NCI-H82 treated with DMSO at 0.1 percent for 48 hours (cell line): ENCODE data around the gene MFGE8.
A peak's percentile ranks its signal among the peaks of the same experiment; 100 is the strongest.

Source experiments
- DNase-seq: peaks from one replicate; lab custom pipeline; 2025; ENCODE audit not compliant: unreplicated experiment; lab: John Stamatoyannopoulos, UW

The MFGE8 gene

GRCh38 chr15:88920186-88920891 lies 7.2 kb upstream of the MFGE8 start:
- DNase-seq = no peak

GRCh38 chr15:88918738-88919137 lies 5.6 kb upstream of the MFGE8 start:
- no peak for DNase-seq

GRCh38 chr15:88917760-88918159 lies 4.6 kb upstream of the MFGE8 start:
- no peak for DNase-seq

- no peak for DNase-seq
Observed at GRCh38 chr15:88915354-88915753, 2.2 kb upstream of the MFGE8 start.

GRCh38 chr15:88913850-88914169 lies 631 bp upstream of the MFGE8 start:
- no peak for DNase-seq

- DNase-seq = no peak
Observed at GRCh38 chr15:88912500-88912921, 668 bp downstream of the MFGE8 start.

GRCh38 chr15:88911766-88912118 lies 1.4 kb downstream of the MFGE8 start:
- peak; percentile 76 for DNase-seq

- DNase-seq = no peak
Observed at GRCh38 chr15:88909956-88910831, 3.0 kb downstream of the MFGE8 start.

GRCh38 chr15:88908697-88909621 lies 4.2 kb downstream of the MFGE8 start:
- no peak for DNase-seq

- no peak for DNase-seq
Observed at GRCh38 chr15:88908123-88908522, 5.1 kb downstream of the MFGE8 start.

- no peak for DNase-seq
Observed at GRCh38 chr15:88907111-88907510, 6.1 kb downstream of the MFGE8 start.

- DNase-seq = no peak
Observed at GRCh38 chr15:88906551-88906950, 6.6 kb downstream of the MFGE8 start.

- DNase-seq = no peak
Observed at GRCh38 chr15:88906130-88906529, 7.0 kb downstream of the MFGE8 start.

- DNase-seq = no peak
Observed at GRCh38 chr15:88905576-88905975, 7.6 kb downstream of the MFGE8 start.

- peak; percentile 49 for DNase-seq
Observed at GRCh38 chr15:88904624-88905327, 8.4 kb downstream of the MFGE8 start.

GRCh38 chr15:88904257-88904623 lies 8.9 kb downstream of the MFGE8 start:
- DNase-seq = no peak

- no peak for DNase-seq
Observed at GRCh38 chr15:88902846-88903245, 10.3 kb downstream of the MFGE8 start.

- DNase-seq = no peak
Observed at GRCh38 chr15:88902221-88902835, 10.9 kb downstream of the MFGE8 start.

- DNase-seq = no peak
Observed at GRCh38 chr15:88901508-88902220, 11.5 kb downstream of the MFGE8 start.

GRCh38 chr15:88900982-88901418 lies 12.2 kb downstream of the MFGE8 start:
- DNase-seq = no peak
